GM23338 (cell line): ENCODE data around the gene HELT. TPM values are rescaled to one million over a fixed set of nuclear protein-coding genes. Genes with fewer than 3 reads are reported as not detected.

Experiments used
- ATAC-seq: fragments of 200-7000 bp; cut with Tn5 transposase; 3 replicates; pipeline ENCODE4 v1.9.1; 2020
- DNase-seq: peaks from one replicate; pipeline ENCODE4 v3.0.0-alpha.2; 2015; ENCODE audit warnings: low spot score
- H2AFZ ChIP-seq: fragments of 200-600 bp; sonication (generic); 2 replicates; pipeline ENCODE4 v1.8.0; 2016; ENCODE audit warnings: antibody characterized with exemption, mild to moderate bottlenecking, moderate library complexity
- H3F3A ChIP-seq: fragments of 200-600 bp; sonication (generic); replicated peaks from 2 replicates; pipeline ENCODE4 v1.8.0; 2017; ENCODE audit warnings: antibody characterized with exemption, mixed run types, low read depth
- H3K27ac ChIP-seq: fragments of 200-600 bp; sonication (generic); 2 replicates; pipeline ENCODE4 v1.6.1; 2016; ENCODE audit warnings: low read depth
- H3K27me3 ChIP-seq: fragments of 200-600 bp; sonication (generic); 2 replicates; pipeline ENCODE4 v1.8.0; 2016; ENCODE audit warnings: mild to moderate bottlenecking, mixed run types, moderate library complexity; ENCODE audit not compliant: insufficient read depth
- H3K36me3 ChIP-seq: fragments of 200-600 bp; sonication (generic); 2 replicates; pipeline ENCODE4 v1.8.0; 2016; ENCODE audit warnings: mild to moderate bottlenecking; ENCODE audit not compliant: insufficient read depth
- H3K4me1 ChIP-seq: fragments of 200-600 bp; sonication (generic); 2 replicates; pipeline ENCODE4 v1.8.0; 2016; ENCODE audit warnings: mild to moderate bottlenecking, moderate library complexity; ENCODE audit not compliant: insufficient read depth
- H3K4me2 ChIP-seq: fragments of 200-600 bp; sonication (generic); 2 replicates; pipeline ENCODE4 v1.7.1; 2017; ENCODE audit warnings: mixed run types
- H3K4me3 ChIP-seq: fragments of 200-600 bp; sonication (generic); 2 replicates; pipeline ENCODE4 v1.6.1; 2016; ENCODE audit warnings: mixed run types
- H3K79me2 ChIP-seq: fragments of 200-600 bp; sonication (generic); replicated peaks from 2 replicates; pipeline ENCODE4 v1.8.0; 2017; ENCODE audit warnings: mild to moderate bottlenecking; ENCODE audit not compliant: insufficient read depth
- H3K9me2 ChIP-seq: fragments of 200-600 bp; sonication (generic); 2 replicates; pipeline ENCODE4 v1.8.0; 2017; ENCODE audit not compliant: insufficient read depth
- H4K20me1 ChIP-seq: fragments of 200-600 bp; sonication (generic); replicated peaks from 2 replicates; pipeline ENCODE4 v1.8.0; 2017; ENCODE audit warnings: mild to moderate bottlenecking; ENCODE audit not compliant: insufficient read depth
- H3K27ac Mint-ChIP-seq: 2 replicates; pipeline ENCODE4 v1.8.0; 2020; ENCODE audit warnings: inconsistent platforms, mild to moderate bottlenecking, moderate library complexity, mixed read lengths
- H3K27me3 Mint-ChIP-seq: 3 replicates; pipeline ENCODE4 v1.8.0; 2022; ENCODE audit warnings: low read depth, mild to moderate bottlenecking, moderate library complexity, mixed read lengths, inconsistent platforms; ENCODE audit not compliant: insufficient read depth, poor library complexity
- H3K36me3 Mint-ChIP-seq: 3 replicates; pipeline ENCODE4 v1.8.0; 2021; ENCODE audit warnings: low read depth, mild to moderate bottlenecking, inconsistent platforms, moderate library complexity, mixed read lengths
- H3K4me1 Mint-ChIP-seq: 3 replicates; pipeline ENCODE4 v1.8.0; 2020; ENCODE audit warnings: mild to moderate bottlenecking, inconsistent platforms, mixed read lengths
- H3K4me3 Mint-ChIP-seq: 3 replicates; pipeline ENCODE4 v1.8.0; 2021; ENCODE audit warnings: moderate library complexity, mild to moderate bottlenecking, inconsistent platforms, mixed read lengths
- H3K9me3 Mint-ChIP-seq: 3 replicates; pipeline ENCODE4 v1.8.0; 2020; ENCODE audit warnings: moderate library complexity, mild to moderate bottlenecking, inconsistent platforms, mixed read lengths
- CREB1 ChIP-seq: fragments of 250-450 bp; sonication (Bioruptor Pico); IDR thresholded peaks from 2 replicates; pipeline ENCODE4 v1.5.0; 2020; ENCODE audit warnings: low read depth, mild to moderate bottlenecking, moderate library complexity
- EZH2 ChIP-seq: fragments of 200-600 bp; sonication (generic); IDR thresholded peaks from one replicate; pipeline ENCODE4 v1.8.0; 2017; ENCODE audit warnings: antibody characterized with exemption, mild to moderate bottlenecking, low read depth; ENCODE audit not compliant: unreplicated experiment
- EZH2phosphoT487 ChIP-seq: fragments of 200-600 bp; sonication (generic); IDR thresholded peaks from one replicate; pipeline ENCODE4 v1.8.1; 2018; ENCODE audit warnings: antibody characterized with exemption; ENCODE audit not compliant: unreplicated experiment
- NANOG ChIP-seq: IDR thresholded peaks from 2 replicates; pipeline ENCODE4 v1.6.1; 2016; ENCODE audit warnings: antibody characterized with exemption, borderline replicate concordance
- POLR2AphosphoS5 ChIP-seq: IDR thresholded peaks from 2 replicates; pipeline ENCODE4 v1.6.1; 2016; ENCODE audit warnings: antibody characterized with exemption, low read depth
- REST ChIP-seq: IDR thresholded peaks from one replicate; pipeline ENCODE4 v1.6.1; 2018; ENCODE audit warnings: antibody characterized with exemption; ENCODE audit not compliant: unreplicated experiment
- STAT1 ChIP-seq: IDR thresholded peaks from one replicate; pipeline ENCODE4 v1.6.1; 2016; ENCODE audit warnings: antibody characterized with exemption; ENCODE audit not compliant: unreplicated experiment
- ZNF114 ChIP-seq: fragments of 250-450 bp; sonication (Bioruptor Pico); IDR thresholded peaks from 2 replicates; pipeline ENCODE4 v1.5.0; 2020; ENCODE audit warnings: mild to moderate bottlenecking, moderate library complexity
- ZNF331 ChIP-seq: fragments of 250-450 bp; sonication (Bioruptor Pico); IDR thresholded peaks from 2 replicates; pipeline ENCODE4 v1.5.0; 2020; ENCODE audit warnings: low read depth, mild to moderate bottlenecking, moderate library complexity
- polyA plus RNA-seq: library from polyadenylated mRNA; unstranded; fragments of >200 nt; fragmentation: Nextera tagmentation; extraction: Ambion mirVana; gene quantifications from 2 replicates; pipeline ENCODE4 v1.2.1, GENCODE V29; 2016
- total RNA-seq: library from RNA; depleted of rRNA; stranded (reverse); fragments of >200 nt; shearing (Covaris generic); gene quantifications from 2 replicates; pipeline ENCODE4 v1.2.3, GENCODE V29; 2014

The HELT gene
- total and polyA plus RNA-seq, 2 experiments from 2014 or later, result not detected

GRCh38 chr4:185016946-185017758 lies 1.1 kb upstream of the HELT start:
- Histone ChIP-seq H3K79me2 (no peaks in the 10 kb centered on the region), H3K36me3 (no peaks in the 10 kb centered on the region), H2AFZ (peak overlapping the region; percentile 47; the same call in 1 of the 2 replicates), H3F3A (peaks cover 22% of the 10 kb centered on the region; the same call in 1 of the 2 replicates), H4K20me1 (0 out of 2 replicates have a peak, but pooled peaks cover 6% of the 10 kb centered on the region), H3K9me2 (no peaks in the 10 kb centered on the region), H3K4me2 (peak overlapping the region; percentile 82), H3K27me3 (peaks cover 100% of the 10 kb centered on the region), H3K4me1 (peaks cover 61% of the 10 kb centered on the region), H3K4me3 (peak overlapping the region; percentile 54), H3K27ac (no peak overlapping the region)
- peak overlapping the region; percentile 74 for H3K4me3 Mint-ChIP-seq
- H3K27ac Mint-ChIP-seq, result no peak overlapping the region
- H3K4me1 Mint-ChIP-seq, result peaks cover 57% of the 10 kb centered on the region
- H3K9me3 Mint-ChIP-seq, result peaks cover 3% of the 10 kb centered on the region; the same call in 1 of the 3 replicates
- ATAC-seq, result peak; percentile 7
- DNase-seq, result peak; percentile 69
- no peaks in the 10 kb centered on the region for H3K36me3 Mint-ChIP-seq
- peaks cover 97% of the 10 kb centered on the region for H3K27me3 Mint-ChIP-seq
- no peak for TF ChIP-seq REST
- no peak for TF ChIP-seq CREB1 (CRISPR knock-in tag)
- TF ChIP-seq NANOG, result no peak
- no peak for TF ChIP-seq POLR2AphosphoS5
- TF ChIP-seq ZNF114 (CRISPR knock-in tag), result no peak
- TF ChIP-seq ZNF331 (CRISPR knock-in tag), result no peak
- peak; percentile 96 for TF ChIP-seq EZH2

- Histone ChIP-seq H3K4me2 (peak overlapping the region; percentile 82), H3K4me3 (peak overlapping the region; percentile 54), H2AFZ (peak overlapping the region; percentile 93), H3K27ac (no peak overlapping the region), H3K27me3 (peaks cover 100% of the 10 kb centered on the region), H3K36me3 (no peaks in the 10 kb centered on the region), H3F3A (peaks cover 22% of the 10 kb centered on the region; the same call in 1 of the 2 replicates), H3K79me2 (no peaks in the 10 kb centered on the region), H3K9me2 (no peaks in the 10 kb centered on the region), H4K20me1 (peaks cover 10% of the 10 kb centered on the region; the same call in 1 of the 2 replicates), H3K4me1 (peaks cover 62% of the 10 kb centered on the region)
- H3K9me3 Mint-ChIP-seq, result peaks cover 3% of the 10 kb centered on the region; the same call in 1 of the 3 replicates
- ATAC-seq (peak; percentile 22), DNase-seq (peak; percentile 66)
- H3K4me1 Mint-ChIP-seq, result peaks cover 49% of the 10 kb centered on the region
- peak overlapping the region; percentile 74 for H3K4me3 Mint-ChIP-seq
- H3K27me3 Mint-ChIP-seq, result peaks cover 100% of the 10 kb centered on the region
- H3K36me3 Mint-ChIP-seq, result no peaks in the 10 kb centered on the region
- no peak overlapping the region for H3K27ac Mint-ChIP-seq
- TF ChIP-seq EZH2 (peak; percentile 69), EZH2phosphoT487 (peak; percentile 64), STAT1 (no peak)
Observed at GRCh38 chr4:185018834-185019455, 655 bp downstream of the HELT start.
